ENCODE measurements around the gene CD276.

- TF ChIP-seq, protein P1, sequence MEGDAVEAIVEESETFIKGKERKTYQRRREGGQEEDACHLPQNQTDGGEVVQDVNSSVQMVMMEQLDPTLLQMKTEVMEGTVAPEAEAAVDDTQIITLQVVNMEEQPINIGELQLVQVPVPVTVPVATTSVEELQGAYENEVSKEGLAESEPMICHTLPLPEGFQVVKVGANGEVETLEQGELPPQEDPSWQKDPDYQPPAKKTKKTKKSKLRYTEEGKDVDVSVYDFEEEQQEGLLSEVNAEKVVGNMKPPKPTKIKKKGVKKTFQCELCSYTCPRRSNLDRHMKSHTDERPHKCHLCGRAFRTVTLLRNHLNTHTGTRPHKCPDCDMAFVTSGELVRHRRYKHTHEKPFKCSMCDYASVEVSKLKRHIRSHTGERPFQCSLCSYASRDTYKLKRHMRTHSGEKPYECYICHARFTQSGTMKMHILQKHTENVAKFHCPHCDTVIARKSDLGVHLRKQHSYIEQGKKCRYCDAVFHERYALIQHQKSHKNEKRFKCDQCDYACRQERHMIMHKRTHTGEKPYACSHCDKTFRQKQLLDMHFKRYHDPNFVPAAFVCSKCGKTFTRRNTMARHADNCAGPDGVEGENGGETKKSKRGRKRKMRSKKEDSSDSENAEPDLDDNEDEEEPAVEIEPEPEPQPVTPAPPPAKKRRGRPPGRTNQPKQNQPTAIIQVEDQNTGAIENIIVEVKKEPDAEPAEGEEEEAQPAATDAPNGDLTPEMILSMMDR (IDR thresholded peaks at IDR 0.05), result no peak
- no peak for TF ChIP-seq POLR2A (IDR thresholded peaks at IDR 0.05)
Measured at GRCh38 chr15:73753250-73754130, 69.3 kb downstream of the CD276 start, which contains the start of gene INSYN1.
